Chondrocyte (in vitro differentiated cells): ENCODE measurements around the gene HUS1. TPM values are rescaled to one million over a fixed set of nuclear protein-coding genes. Genes with fewer than 3 reads are reported as not detected.
"Not testable (repeated sequence)": the region's sequence is repeated elsewhere in the genome, so short reads cannot be mapped to it uniquely, and the experiment has no call there.

Experiments
- DNase-seq: peaks from one replicate; pipeline ENCODE4 v3.0.0; 2021; ENCODE audit warnings: mixed read lengths, low spot score
- H3K27ac Mint-ChIP-seq: one replicate; pipeline ENCODE4 v1.8.0; 2021; ENCODE audit warnings: mild to moderate bottlenecking, moderate library complexity, mixed read lengths; ENCODE audit not compliant: unreplicated experiment
- H3K27me3 Mint-ChIP-seq: 2 replicates; pipeline ENCODE4 v1.8.0; 2021; ENCODE audit warnings: low read depth, mixed read lengths
- H3K36me3 Mint-ChIP-seq: 2 replicates; pipeline ENCODE4 v1.8.0; 2021; ENCODE audit warnings: low read depth, mixed read lengths
- H3K4me1 Mint-ChIP-seq: 2 replicates; pipeline ENCODE4 v1.8.0; 2021; ENCODE audit warnings: low read depth, mild to moderate bottlenecking, mixed read lengths
- H3K4me3 Mint-ChIP-seq: one replicate; pipeline ENCODE4 v1.8.0; 2021; ENCODE audit warnings: mild to moderate bottlenecking, moderate library complexity, mixed read lengths; ENCODE audit not compliant: unreplicated experiment
- H3K9me3 Mint-ChIP-seq: 2 replicates; pipeline ENCODE4 v1.8.0; 2021; ENCODE audit warnings: low read depth, mixed read lengths
- total RNA-seq: library from RNA; stranded (reverse); gene quantifications from 3 replicates; pipeline ENCODE4 v1.2.1, GENCODE V29; 2021
- TF ChIP-seq, protein P1 (sequence below): fragments of 200-600 bp; sonication (generic); IDR thresholded peaks from 2 replicates; pipeline ENCODE4 v1.5.0; 2021; ENCODE audit warnings: antibody characterized with exemption, mild to moderate bottlenecking, moderate library complexity

HUS1 gene
- total RNA-seq, 1 donor from 2014 or later, result 29.0 TPM

DNA sequence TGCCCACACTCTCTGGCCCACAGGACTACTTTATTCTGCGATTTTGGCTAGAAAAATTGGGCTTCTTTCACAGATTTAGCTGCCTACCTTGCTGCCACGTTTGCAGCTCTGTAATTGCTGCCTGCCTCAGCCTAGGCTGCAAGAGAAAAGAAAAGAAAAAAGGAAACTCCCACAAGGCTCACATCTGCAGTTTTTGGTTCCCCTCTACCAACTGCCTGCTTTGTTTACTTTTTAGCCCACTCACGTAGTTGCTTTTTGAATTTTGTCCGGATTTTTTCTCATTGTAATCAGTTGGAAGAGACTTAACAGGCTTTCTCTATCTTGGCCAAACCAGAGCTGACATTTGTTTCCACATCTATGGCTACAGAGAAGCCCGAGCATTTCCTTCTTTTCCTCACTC is 25.2 kb upstream of the HUS1 start:
- DNase-seq, result no peak
- peaks cover 3% of the 10 kb centered on the region for H3K9me3 Mint-ChIP-seq
- no peaks in the 10 kb centered on the region for H3K27me3 Mint-ChIP-seq
- TF ChIP-seq, protein P1, sequence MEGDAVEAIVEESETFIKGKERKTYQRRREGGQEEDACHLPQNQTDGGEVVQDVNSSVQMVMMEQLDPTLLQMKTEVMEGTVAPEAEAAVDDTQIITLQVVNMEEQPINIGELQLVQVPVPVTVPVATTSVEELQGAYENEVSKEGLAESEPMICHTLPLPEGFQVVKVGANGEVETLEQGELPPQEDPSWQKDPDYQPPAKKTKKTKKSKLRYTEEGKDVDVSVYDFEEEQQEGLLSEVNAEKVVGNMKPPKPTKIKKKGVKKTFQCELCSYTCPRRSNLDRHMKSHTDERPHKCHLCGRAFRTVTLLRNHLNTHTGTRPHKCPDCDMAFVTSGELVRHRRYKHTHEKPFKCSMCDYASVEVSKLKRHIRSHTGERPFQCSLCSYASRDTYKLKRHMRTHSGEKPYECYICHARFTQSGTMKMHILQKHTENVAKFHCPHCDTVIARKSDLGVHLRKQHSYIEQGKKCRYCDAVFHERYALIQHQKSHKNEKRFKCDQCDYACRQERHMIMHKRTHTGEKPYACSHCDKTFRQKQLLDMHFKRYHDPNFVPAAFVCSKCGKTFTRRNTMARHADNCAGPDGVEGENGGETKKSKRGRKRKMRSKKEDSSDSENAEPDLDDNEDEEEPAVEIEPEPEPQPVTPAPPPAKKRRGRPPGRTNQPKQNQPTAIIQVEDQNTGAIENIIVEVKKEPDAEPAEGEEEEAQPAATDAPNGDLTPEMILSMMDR, result no peak
- H3K4me1 Mint-ChIP-seq, result peaks cover 9% of the 10 kb centered on the region
- peaks cover 2% of the 10 kb centered on the region for H3K36me3 Mint-ChIP-seq
- no peak overlapping the region for H3K4me3 Mint-ChIP-seq
- H3K27ac Mint-ChIP-seq, result no peak overlapping the region

DNA sequence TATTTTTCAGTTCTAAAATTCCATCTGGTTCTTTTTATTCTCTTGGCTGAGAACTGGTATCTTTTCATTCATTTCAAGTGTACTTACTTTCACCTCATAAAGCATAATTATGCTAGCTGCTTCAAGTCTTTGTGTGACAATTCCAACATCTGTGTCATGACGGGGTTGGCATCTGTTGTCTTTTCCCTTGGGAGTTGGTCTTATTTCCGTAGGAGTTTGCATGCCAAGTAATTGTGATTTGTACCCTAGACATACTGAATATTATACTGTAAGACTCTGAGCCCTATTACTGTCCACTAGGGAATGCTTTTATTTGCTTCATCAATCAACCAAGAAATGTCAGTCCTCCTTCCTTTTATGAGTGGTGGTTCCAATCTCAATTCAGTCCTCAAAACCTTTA is 24.6 kb upstream of the HUS1 start:
- no peak overlapping the region for H3K27ac Mint-ChIP-seq
- no peak for DNase-seq
- peaks cover 9% of the 10 kb centered on the region for H3K4me1 Mint-ChIP-seq
- TF ChIP-seq, protein P1, result no peak
- no peak overlapping the region for H3K4me3 Mint-ChIP-seq
- peaks cover 3% of the 10 kb centered on the region for H3K9me3 Mint-ChIP-seq
- H3K27me3 Mint-ChIP-seq, result no peaks in the 10 kb centered on the region
- peaks cover 2% of the 10 kb centered on the region for H3K36me3 Mint-ChIP-seq

DNA sequence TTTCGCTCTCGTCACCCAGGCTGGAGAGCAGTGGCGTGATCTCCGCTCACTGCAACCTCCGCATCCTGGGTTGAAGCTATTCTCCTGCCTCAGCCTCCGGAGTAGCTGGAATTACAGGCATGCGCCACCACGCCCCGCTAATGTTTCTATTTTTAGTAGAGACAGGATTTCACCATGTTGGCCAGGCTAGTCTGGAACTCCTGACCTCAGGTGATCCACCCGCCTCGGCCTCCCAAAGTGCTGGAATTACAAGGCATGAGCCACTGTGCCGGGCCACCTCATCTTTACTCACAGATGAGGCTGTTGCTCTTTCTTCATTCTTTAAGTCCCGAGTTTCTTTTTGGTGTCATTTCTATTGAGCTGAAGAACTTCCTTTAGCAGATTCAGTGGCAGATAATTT is 20.7 kb upstream of the HUS1 start:
- H3K36me3 Mint-ChIP-seq, H3K9me3 Mint-ChIP-seq, H3K4me1 Mint-ChIP-seq, DNase-seq, H3K4me3 Mint-ChIP-seq, H3K27me3 Mint-ChIP-seq: not testable (repeated sequence)
- peak overlapping the region; percentile 17 for H3K27ac Mint-ChIP-seq

DNA sequence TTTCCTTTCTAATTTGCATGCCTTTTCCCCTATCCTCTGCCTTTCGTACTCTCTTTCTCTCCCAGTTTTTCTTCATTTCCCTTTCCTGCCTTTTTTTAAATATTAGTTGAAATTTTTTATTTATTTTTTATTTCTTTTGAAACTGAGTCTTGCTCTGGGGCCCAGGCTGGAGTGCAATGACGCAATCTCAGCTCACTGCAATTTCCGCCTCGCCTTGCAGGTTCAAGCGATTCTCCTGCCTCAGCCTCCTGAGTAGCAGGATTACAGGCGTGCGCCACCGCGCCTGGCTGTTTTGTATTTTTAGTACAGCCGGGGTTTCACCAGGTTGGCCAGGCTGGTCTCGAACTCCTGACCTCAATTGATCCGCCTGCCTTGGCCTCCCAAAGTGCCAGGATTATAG is 20.0 kb upstream of the HUS1 start:
- Mint-ChIP-seq H3K4me3 (no peak overlapping the region), H3K4me1 (peaks cover 9% of the 10 kb centered on the region), H3K27ac (no peak overlapping the region), H3K36me3 (peaks cover 2% of the 10 kb centered on the region), H3K27me3 (no peaks in the 10 kb centered on the region), H3K9me3 (peaks cover 3% of the 10 kb centered on the region)
- no peak for DNase-seq
- TF ChIP-seq, protein P1, result no peak

DNA sequence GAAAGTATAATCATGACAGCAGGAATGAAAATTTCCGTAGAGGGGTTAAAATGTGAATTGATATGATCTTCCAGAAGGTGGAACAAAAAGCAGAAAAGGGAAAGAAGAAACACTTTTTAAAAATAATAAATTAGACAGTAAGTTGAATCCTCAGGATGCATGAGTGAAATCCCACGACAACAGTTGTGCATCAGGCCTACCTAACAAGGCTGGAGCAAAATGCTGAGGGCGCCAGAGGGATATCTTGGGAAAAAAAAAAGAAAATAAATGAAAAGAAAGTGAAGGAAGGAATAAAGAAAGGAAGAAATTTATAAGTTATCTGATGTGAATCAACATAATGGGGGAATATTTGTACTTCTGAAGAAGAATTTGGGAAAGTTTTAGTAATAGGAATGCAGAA is 13.0 kb upstream of the HUS1 start:
- H3K9me3 Mint-ChIP-seq, result no peaks in the 10 kb centered on the region
- H3K4me3 Mint-ChIP-seq, result peak overlapping the region; percentile 91

DNA sequence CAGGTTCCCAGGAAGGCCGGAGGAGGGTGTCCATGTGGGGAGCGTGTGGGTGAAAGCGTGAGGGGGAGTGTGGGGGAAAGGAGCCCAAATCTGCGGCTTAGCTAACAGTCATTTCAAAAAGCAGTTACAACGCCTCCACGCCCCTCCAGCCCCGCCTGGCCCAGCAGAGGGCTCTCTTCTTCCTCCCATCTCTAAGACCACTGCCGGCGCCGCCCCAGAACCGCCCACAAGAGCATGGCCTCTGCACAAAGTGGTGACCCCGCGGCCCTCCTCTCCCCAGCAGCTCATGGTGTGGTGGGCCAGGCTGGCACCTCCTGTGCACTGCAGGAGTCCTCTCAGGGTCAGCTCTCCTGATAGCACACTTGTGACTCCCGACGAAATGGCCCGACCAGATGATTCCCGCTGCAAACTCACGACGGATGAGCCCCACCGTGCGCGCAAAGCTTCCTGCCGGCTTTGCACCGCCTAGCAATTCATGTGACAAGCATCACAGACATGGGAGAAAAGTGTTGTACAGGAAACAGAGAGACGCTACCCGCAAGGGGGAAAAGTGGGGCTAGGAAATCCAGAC is 12.4 kb upstream of the HUS1 start:
- no peak for DNase-seq
- TF ChIP-seq, protein P1, result peak; percentile 85
- Mint-ChIP-seq H3K4me3 (peak overlapping the region; percentile 91), H3K27me3 (no peaks in the 10 kb centered on the region), H3K36me3 (no peaks in the 10 kb centered on the region), H3K9me3 (no peaks in the 10 kb centered on the region), H3K4me1 (peaks cover 16% of the 10 kb centered on the region), H3K27ac (peak overlapping the region; percentile 94)

More for the DNA sequence above, 13.0 kb upstream of the HUS1 start:
- DNase-seq, result no peak
- peaks cover 16% of the 10 kb centered on the region for H3K4me1 Mint-ChIP-seq
- H3K36me3 Mint-ChIP-seq, result no peaks in the 10 kb centered on the region
- no peaks in the 10 kb centered on the region for H3K27me3 Mint-ChIP-seq
- TF ChIP-seq, protein P1, result no peak
- peak overlapping the region; percentile 94 for H3K27ac Mint-ChIP-seq
